ENCODE results near the gene RPH3AL. TPM values are rescaled to one million over a fixed set of nuclear protein-coding genes. Genes with fewer than 3 reads are reported as not detected.

The RPH3AL gene
- total and polyA plus RNA-seq, 2 of the 8 experiments (the other 6 are each of a cell fraction or from before 2014, with no cell fraction given): 5.6 to 5.8 TPM

- no peak overlapping the region for H2BK5ac ChIP-seq (ENCODE audit: low read depth, low read length)
- no peak for DNase-seq (ENCODE audit: low read depth in 1 of 2, low spot score in 2 of 2)
- no peak overlapping the region for H3K9ac ChIP-seq (replicated peaks in 1 of 4; ENCODE audit: extremely low read depth in 1 of 4, low read depth in 3 of 4, low read length in 3 of 4)
- no peaks in the 10 kb centered on the region for H3K79me1 ChIP-seq (ENCODE audit: low read depth, low read length)
- no peak overlapping the region for H2BK12ac ChIP-seq (ENCODE audit: low read depth, low read length)
- H3K27me3 ChIP-seq (replicated peaks in 1 of 4; ENCODE audit: control insufficient read depth in 3 of 4, extremely low read depth in 1 of 4, insufficient read depth in 3 of 4, low read length in 3 of 4): no peaks in the 10 kb centered on the region
- peaks cover 6 to 17% (median 13%) of the 10 kb centered on the region in 4 experiments for H3K4me1 ChIP-seq (replicated peaks in 1 of 4; ENCODE audit: control insufficient read depth in 3 of 4, insufficient read depth in 4 of 4, low read length in 3 of 4)
- no peak overlapping the region for H4K5ac ChIP-seq (ENCODE audit: insufficient read length, low read depth, low read length)
- ChIA-PET CTCF (ENCODE audit: partially characterized antibody) (interaction anchor here (1.4 kb wide), 1 partner anchor 35 kb away, joined by 3 read pairs; no protein-coding TSS in a partner anchor), POLR2A (ENCODE audit: partially characterized antibody) (no interaction called here)
- H2BK15ac ChIP-seq (ENCODE audit: low read length): no peak overlapping the region
- no peak overlapping the region for H2BK20ac ChIP-seq (ENCODE audit: low read length)
- H3K4me3 ChIP-seq (ENCODE audit: extremely low read depth in 1 of 4, insufficient read depth in 2 of 4, low read depth in 3 of 4, low read length in 4 of 4): no peak overlapping the region
- no peaks in the 10 kb centered on the region for H3K79me2 ChIP-seq (ENCODE audit: control insufficient read depth in 1 of 2, insufficient read depth in 2 of 2, low read length in 2 of 2)
- no peak overlapping the region for H2AK5ac ChIP-seq (ENCODE audit: low read depth, low read length)
- no peaks in the 10 kb centered on the region for H3K9me3 ChIP-seq (ENCODE audit: insufficient read depth in 2 of 2, low read depth in 1 of 2, low read length in 1 of 2)
- H3K18ac ChIP-seq (ENCODE audit: extremely low read depth, low read length): no peak overlapping the region
- H3K14ac ChIP-seq (ENCODE audit: insufficient read length): no peak overlapping the region
- no peak overlapping the region for H4K8ac ChIP-seq (ENCODE audit: extremely low read depth, insufficient read depth, low read length)
- no peak overlapping the region for H3K56ac ChIP-seq (replicated peaks; ENCODE audit: insufficient read length, low read depth, low read length)
- WGBS, 2 experiments (ENCODE audit: extremely low coverage in 1 of 2, insufficient coverage in 1 of 2, insufficient read length in 1 of 2, insufficient replicate concordance in 2 of 2, low coverage in 1 of 2, low lambda C conversion rate in 2 of 2, missing lambda C conversion rate in 1 of 2): 91% methylated on average over 3 of the region's 4 CpGs; no CpG with 5 or more reads in 1 of the 2 experiments
- no peak overlapping the region for H3K4me2 ChIP-seq (ENCODE audit: insufficient read depth in 1 of 2, low read depth in 2 of 2, low read length in 2 of 2)
- no peak overlapping the region for H4K91ac ChIP-seq (replicated peaks; ENCODE audit: insufficient read length, low read length)
- no peak overlapping the region for H2AFZ ChIP-seq (ENCODE audit: low read length)
- H3K27ac ChIP-seq (ENCODE audit: low read depth, low read length): no peak overlapping the region
- H4K20me1 ChIP-seq (replicated peaks in 1 of 2; ENCODE audit: control insufficient read depth in 1 of 2, insufficient read depth in 2 of 2, low read length in 2 of 2): peaks cover 0 to 3% of the 10 kb centered on the region in 2 experiments
- peaks cover 5% of the 10 kb centered on the region; the same call in 1 of the 2 replicates for H3K23me2 ChIP-seq (ENCODE audit: low read depth, low read length)
- no peak overlapping the region for H2BK120ac ChIP-seq (replicated peaks; ENCODE audit: low read depth, low read length)
- H3K36me3 ChIP-seq (ENCODE audit: control insufficient read depth in 2 of 4, insufficient read depth in 4 of 4, low read length in 3 of 4): no peaks in the 10 kb centered on the region
- no peak overlapping the region for H3K23ac ChIP-seq (ENCODE audit: insufficient read length)
- no peak for FAIRE-seq
- H3K4ac ChIP-seq (replicated peaks; ENCODE audit: insufficient read length, low read depth, low read length): no peak overlapping the region
- TF ChIP-seq RBBP5 (IDR thresholded peaks at IDR 0.05; ENCODE audit: borderline replicate concordance, low read depth, low read length) (no peak), CHD1 (IDR thresholded peaks at IDR 0.05; ENCODE audit: low read depth, low read length) (no peak), SIN3A (conservative IDR thresholded peaks at IDR 0.05 in 1 of 2, IDR thresholded peaks at IDR 0.05 in 1 of 2; ENCODE audit: low read depth in 1 of 2, low read length in 2 of 2) (no peak)
Measured at GRCh38 chr17:340074-340473, 12.5 kb downstream of the RPH3AL start.

Measured in H1 (cell line).